GM18951 (cell line): Measurements from ENCODE around the gene KRT27.
"Not testable (repeated sequence)": the region's sequence is repeated elsewhere in the genome, so short reads cannot be mapped to it uniquely, and the experiment has no call there.

Experiments
- POLR2A ChIP-seq: IDR thresholded peaks from 4 replicates; pipeline ENCODE4 v1.6.1; 2011; ENCODE audit warnings: mild to moderate bottlenecking; ENCODE audit not compliant: insufficient read length, insufficient read depth; ENCODE audit errors: extremely low read depth
- in situ Hi-C: fragments of 300-500 bp; cut with MboI; formaldehyde crosslinking; loops from one replicate; pipeline ENCODE4 v1.12.0; 2022; ENCODE audit warnings: low sequenced_read_pairs, mixed read lengths, inconsistent platforms; ENCODE audit not compliant: unreplicated experiment

The KRT27 gene

GRCh38 chr17:40817103-40817682 is 34.8 kb upstream of the KRT27 start:
- in situ Hi-C loops: no loop called here
- no peak for TF ChIP-seq POLR2A

DNA sequence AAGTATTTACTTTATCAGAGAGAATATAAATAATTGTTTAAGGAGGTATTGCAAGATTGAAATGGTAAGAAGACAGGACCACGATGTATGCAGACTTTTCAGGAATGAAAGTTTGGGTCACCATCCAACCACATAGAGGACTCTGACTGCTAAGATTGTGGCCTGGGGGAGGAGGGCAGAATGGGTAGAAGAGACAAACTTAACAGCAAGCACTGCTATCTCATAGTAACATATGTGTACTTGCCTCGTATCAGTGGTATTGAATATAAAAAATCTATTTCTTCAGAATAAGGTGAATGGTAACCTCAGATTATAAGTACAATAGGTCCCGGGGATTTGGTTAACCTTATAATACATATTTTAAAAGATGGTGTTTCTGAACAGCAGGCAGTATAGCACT is 34.2 kb upstream of the KRT27 start:
- in situ Hi-C loops: no loop called here
- TF ChIP-seq POLR2A: no peak

- in situ Hi-C loops: no loop called here
Measured at GRCh38 chr17:40815381-40815780, 33.0 kb upstream of the KRT27 start.

DNA sequence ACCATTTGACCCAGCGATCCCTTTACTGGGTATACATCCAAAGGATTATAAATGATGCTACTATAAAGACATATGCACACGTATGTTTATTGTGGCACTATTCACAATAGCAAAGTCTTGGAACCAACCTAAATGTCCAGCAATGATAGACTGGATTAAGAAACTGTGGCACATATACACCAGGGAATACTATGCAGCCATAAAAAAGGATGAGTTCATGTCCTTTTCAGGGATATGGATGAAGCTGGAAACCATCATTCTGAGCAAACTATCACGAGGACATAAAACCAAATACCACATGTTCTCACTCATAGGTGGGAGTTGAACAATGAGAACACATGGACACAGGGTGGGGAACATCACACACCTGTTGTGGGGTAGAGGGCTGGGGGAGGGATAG is 32.3 kb upstream of the KRT27 start:
- in situ Hi-C loops: not testable (repeated sequence)

More at GRCh38 chr17:40815381-40815780, 33.0 kb upstream of the KRT27 start:
- no peak for TF ChIP-seq POLR2A

GRCh38 chr17:40813804-40814203 is 31.5 kb upstream of the KRT27 start:
- in situ Hi-C loops: no loop called here
- TF ChIP-seq POLR2A: no peak

DNA sequence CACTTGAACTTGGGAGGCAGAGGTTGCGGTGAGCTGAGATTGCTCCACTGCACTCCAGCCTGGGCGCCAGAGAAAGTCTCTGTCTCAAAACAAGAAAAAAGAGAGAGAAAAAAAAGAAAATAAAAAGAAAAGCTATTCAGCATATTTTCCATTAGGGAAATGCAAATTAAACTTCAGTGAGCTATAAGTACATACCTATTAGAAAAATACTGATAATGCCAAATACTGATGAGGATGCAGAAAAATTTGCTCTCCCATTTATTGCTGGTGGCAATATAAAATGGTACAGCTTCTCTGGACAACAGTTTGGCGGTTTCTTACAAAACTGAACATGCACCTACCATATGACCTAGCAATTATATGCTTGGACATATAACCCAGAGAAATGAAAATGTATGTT is 30.3 kb upstream of the KRT27 start:
- no peak for TF ChIP-seq POLR2A
- in situ Hi-C loops: no loop called here

- TF ChIP-seq POLR2A: no peak
- in situ Hi-C loops: no loop called here
Measured at GRCh38 chr17:40810494-40810893, 28.1 kb upstream of the KRT27 start.

DNA sequence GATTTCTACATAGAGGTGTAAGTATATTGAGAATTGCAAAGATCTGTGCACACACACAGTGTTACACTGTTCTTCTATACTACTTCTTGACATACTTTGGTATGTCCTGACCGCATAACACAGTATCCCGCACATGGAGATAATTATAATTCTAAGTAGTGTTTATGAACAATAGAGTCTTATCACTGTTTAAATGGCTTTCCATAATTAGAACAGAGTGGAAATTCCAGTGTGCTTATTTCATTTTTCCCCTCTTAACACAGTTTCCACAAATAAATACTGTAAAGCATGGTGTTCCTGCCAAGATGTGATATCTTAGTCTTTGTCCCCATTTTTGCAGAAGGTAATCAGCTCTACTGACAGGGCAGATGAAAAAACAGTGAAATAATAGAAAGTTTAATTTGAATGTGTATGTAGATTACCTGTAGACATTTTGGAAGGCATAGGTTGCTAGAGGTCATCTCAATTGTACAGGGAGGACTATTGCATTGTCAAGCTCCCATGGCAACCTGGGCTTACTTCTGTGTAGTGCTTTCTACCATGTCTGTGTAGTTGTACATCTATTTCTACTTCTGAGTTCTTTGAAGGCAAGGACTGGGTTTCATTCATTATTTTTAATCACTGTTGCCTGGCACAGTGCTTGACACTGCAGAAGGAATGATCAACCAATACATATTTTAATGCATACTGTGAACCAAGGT is 27.5 kb upstream of the KRT27 start:
- TF ChIP-seq POLR2A: no peak
- in situ Hi-C loops: no loop called here

DNA sequence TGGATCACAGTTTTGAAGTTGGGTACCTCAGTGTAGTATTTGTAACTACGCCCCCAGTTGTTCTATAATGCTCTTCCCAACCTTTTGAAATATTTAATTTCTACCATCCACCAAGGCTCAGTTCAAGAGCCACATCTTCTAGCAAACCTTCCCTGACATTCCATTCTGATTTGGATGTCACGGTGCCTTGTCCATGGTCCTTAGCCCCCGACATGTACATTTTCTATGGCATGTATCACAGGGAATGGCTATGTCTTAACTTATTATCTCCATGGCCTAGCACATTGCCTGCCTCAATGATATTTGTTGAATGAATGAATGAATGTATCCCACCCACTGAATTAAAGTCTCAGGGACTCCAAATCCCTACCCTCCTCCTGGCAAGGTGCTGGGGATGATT is 23.8 kb upstream of the KRT27 start:
- in situ Hi-C loops: no loop called here
- no peak for TF ChIP-seq POLR2A

GRCh38 chr17:40803617-40804082 is 21.3 kb upstream of the KRT27 start:
- TF ChIP-seq POLR2A: no peak
- in situ Hi-C loops: no loop called here

DNA sequence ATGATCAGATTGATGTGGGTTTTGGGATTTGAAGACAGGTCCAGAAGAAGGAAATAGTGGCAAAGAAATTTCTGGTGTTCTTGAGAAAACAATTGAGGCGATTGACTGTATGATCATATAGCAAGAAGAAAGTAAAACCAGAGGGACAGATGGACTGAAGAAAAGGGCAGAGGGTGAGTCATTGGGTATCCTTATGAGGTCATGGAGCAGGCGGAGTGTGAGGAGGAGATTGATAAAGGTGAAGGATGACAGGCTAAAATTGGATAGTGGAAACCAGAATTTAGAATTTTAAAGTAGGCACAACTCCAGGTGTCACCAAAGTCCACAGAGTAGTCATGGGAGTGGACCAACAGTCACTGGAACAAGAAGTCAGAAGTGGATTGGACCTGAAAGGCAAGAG is 18.8 kb upstream of the KRT27 start:
- no peak for TF ChIP-seq POLR2A
- in situ Hi-C loops: no loop called here

DNA sequence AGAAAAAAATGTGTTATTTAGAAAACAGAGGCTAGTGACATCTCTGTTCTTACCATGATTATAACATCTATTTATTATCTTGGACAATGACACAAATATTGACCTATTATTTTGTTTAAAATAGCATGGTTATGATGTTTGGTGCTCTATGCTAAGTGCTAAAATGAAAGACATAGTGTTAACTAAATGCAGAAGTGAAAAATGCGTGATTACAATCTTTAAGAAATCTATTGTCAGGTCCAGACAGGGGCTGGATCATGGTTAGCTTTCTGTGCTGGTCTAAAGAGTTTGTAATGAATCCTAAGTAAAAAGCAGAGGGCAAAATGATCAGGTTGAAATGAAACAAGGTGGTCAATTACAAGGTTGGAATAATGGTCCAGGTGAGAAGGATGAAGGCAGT is 18.0 kb upstream of the KRT27 start:
- TF ChIP-seq POLR2A: no peak
- in situ Hi-C loops: no loop called here

DNA sequence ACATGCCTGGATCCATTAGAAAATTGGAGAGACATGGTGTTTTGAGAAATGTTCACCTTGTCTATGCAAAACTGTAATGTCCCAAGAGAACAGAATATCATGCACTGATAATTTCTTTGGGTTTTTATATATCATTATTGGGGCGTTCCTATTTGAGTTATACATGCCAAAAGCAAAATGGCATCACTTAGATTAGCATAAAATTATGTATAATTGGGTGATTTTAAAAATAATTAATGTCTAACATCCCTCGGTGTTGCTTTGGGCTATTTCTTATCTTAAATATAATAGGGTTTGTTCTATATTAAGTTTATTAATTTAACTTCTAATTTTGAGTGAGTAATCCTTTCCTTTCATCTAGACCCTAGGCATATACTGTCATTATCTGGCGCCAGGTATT is 17.5 kb upstream of the KRT27 start, which contains the start of gene KRT28:
KRT28 (minus strand) TSS at position 101 of the 400 bp plus-strand sequence; CDS start at position 35, 66 bp downstream.
- TF ChIP-seq POLR2A: no peak
- in situ Hi-C loops: no loop called here

GRCh38 chr17:40796846-40797245 is 14.5 kb upstream of the KRT27 start:
- no peak for TF ChIP-seq POLR2A
- in situ Hi-C loops: no loop called here
